HuH-7 (cell line): ENCODE data around the gene FAM234A.
"Not testable (repeated sequence)": the region's sequence is repeated elsewhere in the genome, so short reads cannot be mapped to it uniquely, and the experiment has no call there.

Experiments used
- DNase-seq: peaks from one replicate; pipeline ENCODE4 v3.0.0; 2011; ENCODE audit warnings: low spot score

Gene FAM234A

DNA sequence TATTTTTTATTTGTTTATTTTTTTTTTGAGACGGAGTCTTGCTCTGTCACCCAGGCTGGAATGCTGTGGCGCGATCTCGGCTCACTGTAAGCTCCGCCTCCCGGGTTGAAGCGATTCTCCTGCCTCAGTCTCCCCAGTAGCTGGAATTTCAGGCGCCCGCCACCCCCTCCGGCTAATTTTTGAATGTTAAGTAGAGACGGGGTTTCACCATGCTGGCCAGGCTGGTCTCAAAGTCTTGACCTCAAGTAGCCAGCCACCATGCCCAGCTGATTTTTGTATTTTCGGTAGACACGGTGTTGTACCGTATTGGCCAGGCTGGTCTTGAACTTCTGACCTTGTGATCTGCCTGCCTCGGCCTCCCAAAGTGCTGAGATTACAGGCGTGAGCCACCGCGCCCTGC is 4.3 kb upstream of the FAM234A start:
- DNase-seq: not testable (repeated sequence)

DNA sequence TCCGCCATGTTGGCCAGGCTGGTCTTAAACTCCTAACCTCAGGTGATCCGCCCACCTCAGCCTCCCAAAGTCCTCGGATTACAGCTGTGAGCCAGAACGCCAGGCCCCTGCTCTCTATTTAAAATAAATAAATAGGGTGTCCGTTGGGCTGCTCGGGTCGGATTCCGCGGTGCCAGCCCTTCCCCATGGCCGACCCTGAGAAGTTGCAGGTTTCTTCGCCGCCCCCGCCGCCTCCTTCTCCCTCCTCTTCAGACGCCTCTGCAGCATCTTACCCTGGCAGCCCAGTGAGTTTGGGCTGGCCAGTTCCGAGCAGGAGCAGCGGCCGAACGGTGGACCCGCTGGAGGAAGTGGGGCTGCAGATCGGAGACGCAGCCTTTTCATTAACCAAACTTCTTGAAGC is 3.7 kb upstream of the FAM234A start:
- no peak for DNase-seq

DNA sequence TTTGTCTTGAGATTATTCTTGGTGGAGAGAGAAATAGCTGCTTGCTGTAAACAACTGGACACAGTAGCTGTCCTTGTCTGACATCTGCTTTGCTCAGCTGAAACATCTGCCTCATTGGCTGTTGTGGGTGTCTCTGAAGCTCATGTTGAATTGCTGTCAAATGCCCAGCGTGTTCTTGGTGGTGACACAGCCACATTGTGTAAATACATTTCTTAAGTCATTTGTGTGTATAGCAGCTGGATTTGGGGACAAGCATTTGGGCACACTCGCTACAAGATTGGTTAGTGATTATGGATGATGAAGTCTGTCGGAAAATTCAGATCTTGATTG is 5.3 kb downstream of the FAM234A start:
- DNase-seq: no peak

DNA sequence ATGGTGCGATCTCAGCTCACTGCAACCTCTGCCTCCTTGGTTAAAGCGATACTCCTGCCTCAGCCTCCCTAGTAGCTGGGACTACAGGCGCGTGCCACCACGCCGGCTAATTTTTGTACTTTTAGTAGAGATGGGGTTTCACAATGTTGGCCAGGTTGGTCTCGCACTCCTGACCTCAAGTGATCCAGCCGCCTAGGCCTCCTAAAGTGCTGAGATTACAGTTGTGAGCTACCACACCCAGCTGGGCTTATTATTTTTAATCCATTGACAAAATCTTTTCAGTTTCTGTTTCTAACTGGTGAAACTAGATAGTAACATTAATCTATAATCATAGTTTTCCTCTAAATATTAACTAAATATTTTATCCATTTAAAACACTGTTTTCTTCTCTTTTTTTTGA is 5.9 kb downstream of the FAM234A start:
- DNase-seq: no peak

DNA sequence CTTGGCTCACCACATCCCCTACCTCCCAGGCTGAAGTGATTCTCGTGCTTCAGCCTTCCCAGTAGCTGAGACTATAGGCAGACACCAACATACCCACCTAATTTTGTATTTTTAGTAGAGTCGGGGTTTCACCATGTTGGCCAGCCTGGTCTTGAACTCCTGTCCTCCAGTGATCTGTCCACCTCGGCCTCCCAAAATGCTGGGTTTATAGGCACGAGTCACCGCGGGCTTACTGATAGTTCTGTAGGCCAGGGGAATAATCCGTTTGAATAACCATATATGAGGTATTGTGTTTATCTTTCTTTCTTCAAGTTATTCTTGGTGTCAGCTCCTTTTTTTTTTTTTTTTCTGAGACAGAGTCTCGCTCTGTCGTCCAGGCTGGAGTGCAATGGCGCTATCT is 7.7 kb downstream of the FAM234A start:
- DNase-seq: no peak

DNA sequence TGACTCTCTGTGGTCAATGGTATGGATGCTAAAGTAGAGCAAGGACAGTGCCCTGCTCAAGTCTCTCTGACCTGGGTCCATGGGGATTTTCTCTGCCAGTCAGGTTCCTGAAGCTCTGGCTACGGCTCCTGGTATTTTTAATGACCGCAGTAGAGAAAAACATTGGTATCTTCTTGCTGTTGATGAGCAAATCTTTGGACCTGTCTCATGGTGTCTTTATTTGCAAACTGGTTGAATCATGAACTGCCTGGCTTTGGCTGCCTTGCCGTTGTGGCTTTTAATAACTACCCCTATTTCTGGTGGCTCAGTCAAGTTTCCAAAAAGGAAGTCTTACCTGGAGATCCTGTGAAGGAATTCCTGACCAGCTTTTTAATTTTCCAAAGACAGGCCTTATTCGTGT is 8.7 kb downstream of the FAM234A start:
- no peak for DNase-seq

DNA sequence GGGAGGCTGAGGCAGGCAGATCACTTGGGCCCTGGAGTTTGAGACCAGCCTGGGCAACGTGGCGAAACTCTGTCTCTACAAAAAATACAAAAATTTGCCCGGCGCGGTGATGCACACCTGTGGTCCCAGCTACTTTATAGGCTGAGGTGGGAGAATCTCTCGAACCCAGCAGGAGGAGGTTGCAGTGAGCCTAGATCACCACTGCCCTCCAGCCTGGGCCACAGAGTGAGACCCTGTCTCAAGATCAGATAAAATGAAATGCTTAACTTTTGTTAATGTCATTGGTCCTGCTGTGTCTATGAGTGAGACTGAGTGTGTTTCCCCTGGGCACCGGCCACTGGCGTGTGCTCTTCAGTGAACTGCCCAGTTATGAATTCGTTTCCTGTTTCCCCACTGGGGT is 10.5 kb downstream of the FAM234A start:
- no peak for DNase-seq

DNA sequence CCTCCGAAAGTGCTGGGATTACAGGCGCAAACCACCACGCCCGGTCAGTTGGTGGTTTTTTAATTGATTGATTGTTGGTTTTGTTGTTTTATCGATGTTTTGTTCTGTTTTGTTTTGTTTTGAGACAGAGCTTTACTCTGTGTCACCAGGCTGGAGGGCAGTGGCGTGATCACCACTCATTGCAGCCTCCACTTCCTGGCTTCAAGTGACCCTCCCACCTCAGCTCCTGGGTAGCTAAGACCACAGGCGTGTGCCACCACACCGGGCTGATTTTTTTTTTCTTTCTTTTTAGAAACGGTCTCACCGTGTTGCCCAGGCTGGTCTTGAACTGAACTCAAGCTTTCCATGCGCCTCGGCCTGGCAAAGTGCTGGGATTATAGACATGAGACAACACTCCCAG is 12.4 kb downstream of the FAM234A start:
- no peak for DNase-seq

DNA sequence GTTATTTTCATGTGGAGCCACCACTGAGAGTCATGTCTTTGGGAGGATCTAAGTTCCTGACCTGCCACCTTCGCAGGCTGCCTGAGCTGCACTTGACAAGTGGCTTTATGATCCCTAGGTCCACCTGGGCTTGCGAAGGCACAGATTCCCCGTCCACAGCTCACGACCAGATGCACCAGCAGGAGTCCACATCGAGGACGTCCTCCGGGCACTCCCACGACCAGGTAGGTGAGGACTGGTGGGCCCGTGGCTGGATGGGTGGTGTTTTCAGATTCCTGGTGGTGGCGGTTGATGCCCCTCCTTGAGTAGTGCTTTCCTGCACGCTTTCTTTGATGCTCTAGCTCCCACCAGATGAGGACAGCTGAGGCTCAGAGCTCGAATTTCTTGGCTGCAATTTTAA is 14.8 kb downstream of the FAM234A start:
- no peak for DNase-seq

DNA sequence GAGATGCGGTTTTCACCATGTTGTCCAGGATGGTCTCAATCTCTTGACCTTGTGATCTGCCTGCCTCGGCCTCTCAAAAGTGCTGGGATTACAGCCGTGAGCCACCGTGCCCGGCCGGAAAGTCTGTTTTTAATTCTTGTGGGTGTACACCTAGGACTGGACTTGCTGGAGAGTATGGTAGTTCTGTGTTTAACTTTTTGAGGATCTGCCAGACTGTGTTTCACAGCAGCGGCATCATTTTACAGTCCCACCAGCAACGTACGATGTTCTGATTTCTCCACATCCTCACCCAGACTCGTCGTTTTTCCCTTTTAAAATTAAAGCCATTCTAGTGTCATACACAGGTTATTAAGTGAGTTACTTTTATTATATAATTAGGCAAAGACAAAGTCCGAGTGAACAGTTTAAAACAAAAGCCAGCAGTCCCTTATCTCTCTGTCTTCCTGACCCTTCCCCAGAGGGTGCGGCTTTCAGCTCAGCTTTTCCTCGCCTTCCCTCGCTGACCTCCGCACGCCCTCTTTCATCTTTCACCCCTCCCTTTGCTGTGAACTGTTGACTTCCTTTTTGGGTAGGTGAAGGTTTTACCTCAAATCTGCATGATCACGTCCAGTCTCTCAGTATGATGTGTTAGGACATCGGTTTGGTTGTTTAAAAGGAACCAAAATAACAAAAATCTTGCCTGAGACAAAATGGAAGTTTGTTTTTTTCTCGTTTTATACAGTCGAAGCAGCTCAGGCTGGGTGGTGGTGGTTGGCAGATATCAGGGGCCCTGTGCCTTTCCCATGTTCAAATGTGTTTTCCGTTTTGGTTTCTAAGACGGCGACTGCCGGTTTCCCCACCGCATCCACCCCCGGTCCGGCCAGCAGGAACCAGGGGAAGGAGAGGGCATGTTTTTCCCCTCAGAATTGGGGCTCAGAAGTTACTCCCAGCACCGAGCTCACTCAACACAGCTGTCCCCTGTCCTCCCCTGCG is 18.0 kb downstream of the FAM234A start:
- no peak for DNase-seq

DNA sequence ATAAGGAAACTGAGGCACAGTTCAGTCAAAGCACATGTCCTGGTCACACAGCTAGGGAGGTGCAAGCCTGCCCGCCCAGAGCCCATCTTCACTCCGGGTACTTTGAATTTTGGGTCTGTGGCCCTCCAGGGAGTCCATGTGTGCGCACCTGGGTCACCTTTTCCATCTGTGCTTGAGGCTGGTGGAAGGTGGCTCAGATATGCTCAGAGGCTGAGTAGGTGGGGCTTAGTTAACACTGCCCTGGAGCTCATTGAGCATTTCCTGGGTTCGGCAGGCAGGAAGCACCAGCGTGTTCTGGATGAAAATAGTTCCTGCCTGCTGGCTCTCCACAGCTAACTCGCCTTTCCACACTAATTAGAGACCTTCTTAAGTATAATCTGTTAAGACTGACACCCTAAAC is 19.2 kb downstream of the FAM234A start:
- no peak for DNase-seq

DNA sequence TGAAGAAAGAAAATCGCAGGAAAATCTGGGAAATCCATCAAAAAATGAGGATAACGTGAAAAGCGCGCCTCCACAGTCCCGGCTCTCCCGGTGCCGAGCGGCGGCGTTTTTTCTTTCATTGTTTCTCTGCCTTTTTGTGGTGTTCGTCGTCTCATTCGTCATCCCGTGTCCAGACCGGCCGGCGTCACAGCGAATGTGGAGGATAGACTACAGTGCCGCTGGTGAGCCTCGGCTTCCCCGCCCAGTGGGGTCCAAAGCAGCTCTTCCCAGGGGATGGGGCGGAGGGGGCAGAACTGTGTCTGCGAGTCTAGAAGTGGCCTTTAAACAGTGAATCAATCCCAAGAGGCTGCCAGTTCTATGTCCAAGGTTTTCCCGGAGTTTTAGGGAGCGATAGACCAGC is 19.8 kb downstream of the FAM234A start:
- no peak for DNase-seq

DNA sequence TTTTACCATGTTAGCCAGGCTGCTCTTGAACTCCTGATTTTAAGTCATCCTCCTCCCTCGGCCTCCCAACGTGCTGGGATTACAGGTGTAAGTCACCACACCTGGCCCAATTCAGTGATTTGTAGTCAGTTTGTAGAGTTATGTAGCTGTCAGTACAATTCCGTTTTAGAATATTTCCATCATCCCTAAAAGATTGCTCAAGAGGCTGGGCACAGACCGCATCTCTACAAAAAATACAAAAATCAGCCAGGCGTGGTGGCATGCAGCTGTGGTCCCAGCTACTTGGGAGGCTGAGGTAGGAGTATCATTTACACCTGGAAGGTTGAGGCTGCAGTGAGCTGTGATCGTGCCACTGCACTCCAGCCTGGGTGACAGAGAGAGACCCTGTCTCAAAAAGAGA is 20.6 kb downstream of the FAM234A start:
- no peak for DNase-seq

DNA sequence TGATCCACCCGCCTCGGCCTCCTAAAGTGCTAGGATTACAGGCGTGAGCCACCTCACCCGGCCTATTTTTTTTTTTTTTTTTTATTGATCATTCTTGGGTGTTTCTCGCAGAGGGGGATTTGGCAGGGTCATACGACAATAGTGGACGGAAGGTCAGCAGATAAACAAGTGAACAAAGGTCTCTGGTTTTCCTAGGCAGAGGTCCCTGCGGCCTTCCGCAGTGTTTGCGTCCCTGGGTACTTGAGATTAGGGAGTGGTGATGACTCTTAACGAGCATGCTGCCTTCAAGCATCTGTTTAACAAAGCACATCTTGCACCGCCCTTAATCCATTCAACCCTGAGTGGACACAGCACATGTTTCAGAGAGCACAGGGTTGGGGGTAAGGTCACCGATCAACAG is 23.5 kb downstream of the FAM234A start:
- DNase-seq: not testable (repeated sequence)

DNA sequence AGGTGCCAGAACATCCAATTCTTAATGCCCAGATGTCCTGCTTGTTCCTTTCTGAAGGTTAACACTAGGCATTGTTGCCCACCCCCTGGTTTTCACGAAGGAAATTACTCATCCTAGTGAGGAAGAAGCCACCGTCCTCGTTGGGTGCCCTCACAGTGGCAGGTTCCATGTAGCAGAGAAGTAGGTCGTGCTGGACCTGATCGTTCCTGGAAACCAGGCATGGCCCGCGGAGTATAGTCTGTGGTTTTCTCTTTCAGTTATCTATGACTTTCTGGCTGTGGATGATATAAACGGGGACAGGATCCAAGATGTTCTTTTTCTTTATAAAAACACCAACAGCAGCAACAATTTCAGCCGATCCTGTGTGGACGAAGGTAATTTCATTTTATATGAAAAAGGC is 24.6 kb downstream of the FAM234A start:
- DNase-seq: no peak

DNA sequence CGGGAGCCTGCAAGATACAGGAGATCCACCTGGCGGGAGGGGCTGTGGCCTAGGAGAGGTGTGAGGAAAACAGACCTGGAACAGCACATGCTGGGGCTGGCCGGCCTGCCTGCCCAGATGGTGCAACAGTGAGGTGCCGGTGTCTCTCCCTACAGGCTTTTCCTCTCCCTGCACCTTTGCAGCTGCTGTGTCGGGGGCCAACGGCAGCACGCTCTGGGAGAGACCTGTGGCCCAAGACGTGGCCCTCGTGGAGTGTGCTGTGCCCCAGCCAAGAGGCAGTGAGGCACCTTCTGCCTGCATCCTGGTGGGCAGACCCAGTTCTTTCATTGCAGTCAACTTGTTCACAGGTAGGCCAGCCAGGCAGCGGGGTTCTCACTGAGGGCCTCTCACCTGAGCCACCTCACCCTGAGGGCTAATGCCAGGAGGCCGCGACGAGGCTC is 25.2 kb downstream of the FAM234A start:
- no peak for DNase-seq

DNA sequence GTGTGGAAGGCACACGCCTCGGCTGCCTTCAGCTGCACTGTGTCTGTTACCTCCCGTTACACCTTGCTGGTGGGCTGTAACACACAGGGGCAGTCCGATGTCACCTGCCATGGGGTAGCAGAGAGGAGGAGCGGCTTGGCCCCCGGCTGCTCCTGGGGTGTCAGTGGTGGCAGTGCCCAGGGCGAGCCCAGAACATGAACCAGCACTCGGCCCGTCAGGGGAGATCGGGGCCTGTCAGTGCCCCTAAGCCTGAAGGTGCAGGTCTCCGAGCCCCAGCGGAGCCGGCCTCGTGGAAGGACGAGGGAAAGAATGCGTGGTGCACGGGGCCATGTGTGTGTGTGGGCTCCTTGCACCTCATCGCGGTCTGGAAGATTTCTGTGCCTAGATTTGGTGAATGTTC is 25.7 kb downstream of the FAM234A start:
- DNase-seq: no peak

DNA sequence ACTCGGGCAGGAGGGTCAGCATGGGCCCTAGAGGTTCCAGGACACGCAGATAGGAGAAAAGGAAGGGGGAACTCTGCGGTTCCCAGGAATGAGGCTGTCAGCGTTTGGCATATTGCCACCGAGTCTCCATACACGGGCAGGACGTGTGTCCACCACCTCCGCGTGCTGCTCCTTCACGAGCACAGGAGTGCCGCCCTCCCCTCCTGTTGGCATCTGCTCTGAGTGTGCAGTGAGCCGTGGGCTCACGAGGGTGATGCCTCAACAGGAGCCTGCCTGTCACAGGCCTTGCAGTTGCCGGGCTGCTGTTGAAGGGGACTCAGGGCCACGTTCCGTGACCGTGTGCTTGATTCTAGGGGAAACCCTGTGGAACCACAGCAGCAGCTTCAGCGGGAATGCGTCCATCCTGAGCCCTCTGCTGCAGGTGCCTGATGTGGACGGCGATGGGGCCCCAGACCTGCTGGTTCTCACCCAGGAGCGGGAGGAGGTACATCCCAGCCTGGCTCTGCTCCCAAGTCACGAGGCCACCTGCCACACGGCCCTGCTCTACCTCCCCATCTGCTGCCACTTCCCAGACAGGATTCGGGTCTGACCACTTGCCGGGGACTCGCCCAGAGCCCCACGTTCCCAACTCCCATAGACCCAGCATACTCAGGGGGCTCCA is 26.5 kb downstream of the FAM234A start:
- DNase-seq: no peak

DNA sequence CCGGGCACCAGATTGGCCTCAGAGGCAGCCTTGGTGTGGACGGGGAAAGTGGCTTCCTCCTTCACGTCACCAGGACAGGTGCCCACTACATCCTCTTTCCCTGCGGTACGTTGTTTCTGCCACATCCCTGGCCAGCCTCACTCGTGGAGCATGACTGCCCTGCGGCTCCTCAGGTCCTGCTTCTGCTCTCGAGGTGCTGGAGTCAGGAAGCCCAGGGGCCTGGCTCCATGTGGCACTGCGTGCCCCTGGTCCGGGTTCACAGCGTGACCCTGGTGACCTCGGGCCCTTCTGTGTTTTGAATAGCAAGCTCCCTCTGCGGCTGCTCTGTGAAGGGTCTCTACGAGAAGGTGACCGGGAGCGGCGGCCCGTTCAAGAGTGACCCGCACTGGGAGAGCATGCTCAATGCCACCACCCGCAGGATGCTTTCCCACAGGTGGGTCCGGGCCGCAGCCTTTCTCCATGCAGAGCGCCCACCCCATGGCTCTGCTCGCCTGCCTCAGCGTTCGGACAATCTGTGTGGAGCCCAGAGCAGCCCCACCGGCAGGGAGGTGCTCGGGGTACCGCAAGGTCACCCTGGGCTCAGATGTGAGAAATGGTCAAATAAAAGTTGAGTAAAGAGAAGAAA is 27.6 kb downstream of the FAM234A start:
- no peak for DNase-seq

DNA sequence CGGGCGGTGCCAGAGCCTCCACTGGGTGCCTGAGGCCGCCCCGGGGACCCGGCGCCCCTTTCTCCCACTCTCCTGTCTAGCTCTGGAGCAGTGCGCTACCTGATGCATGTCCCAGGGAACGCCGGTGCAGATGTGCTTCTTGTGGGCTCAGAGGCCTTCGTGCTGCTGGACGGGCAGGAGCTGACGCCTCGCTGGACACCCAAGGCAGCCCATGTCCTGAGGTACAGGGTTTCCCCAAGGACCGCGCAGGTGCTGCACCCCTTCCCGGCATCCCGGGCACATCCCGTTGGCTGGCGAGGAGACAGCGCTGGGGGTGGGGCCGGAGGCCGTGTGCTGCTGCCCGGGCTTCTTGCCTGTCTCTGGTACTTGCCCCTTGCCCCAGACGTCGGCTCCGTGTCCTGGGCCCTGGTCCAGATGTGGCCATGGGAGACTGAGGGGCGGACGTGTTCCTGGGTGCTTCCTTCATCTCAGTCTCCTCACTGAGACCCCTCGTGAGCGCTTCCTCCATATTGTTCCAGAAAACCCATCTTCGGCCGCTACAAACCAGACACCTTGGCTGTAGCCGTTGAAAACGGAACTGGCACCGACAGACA is 28.7 kb downstream of the FAM234A start:
- no peak for DNase-seq

DNA sequence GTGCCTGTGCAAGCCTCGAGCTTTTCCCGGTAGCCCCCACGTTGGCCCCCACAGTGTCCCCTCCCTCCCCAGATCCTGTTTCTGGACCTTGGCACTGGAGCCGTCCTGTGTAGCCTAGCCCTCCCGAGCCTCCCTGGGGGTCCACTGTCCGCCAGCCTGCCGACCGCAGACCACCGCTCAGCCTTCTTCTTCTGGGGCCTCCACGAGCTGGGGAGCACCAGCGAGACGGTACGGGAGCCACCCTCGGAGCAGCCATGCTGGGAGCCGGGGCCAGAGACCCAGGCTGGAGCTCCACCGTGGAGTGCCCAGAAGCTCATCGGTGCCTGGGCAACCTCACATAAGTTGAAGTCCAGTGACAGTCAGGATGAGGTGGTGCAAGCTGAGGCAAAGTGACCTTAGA is 29.3 kb downstream of the FAM234A start:
- no peak for DNase-seq

DNA sequence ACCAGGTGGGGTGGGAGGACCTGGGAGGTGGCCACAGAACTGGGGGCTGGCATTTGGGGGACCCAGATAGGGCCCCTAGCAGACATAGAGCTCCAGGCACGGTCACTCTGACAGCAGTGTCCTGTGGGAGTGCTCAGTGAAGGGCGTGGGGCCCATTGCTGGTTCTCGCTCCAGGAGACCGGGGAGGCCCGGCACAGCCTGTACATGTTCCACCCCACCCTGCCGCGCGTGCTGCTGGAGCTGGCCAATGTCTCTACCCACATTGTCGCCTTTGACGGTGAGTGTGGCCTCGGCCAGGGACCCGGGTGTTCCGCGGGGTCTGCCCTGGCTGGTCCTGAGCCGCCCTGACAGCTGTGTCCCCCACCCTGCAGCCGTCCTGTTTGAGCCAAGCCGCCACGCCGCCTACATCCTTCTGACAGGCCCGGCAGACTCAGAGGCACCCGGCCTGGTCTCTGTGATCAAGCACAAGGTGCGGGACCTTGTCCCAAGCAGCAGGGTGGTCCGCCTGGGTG is 29.9 kb downstream of the FAM234A start:
- no peak for DNase-seq
